Karpas-422 (cell line): Measurements from ENCODE around the gene PLAC1. TPM values are rescaled to one million over a fixed set of nuclear protein-coding genes. Genes with fewer than 3 reads are reported as not detected.

Experiments used
- DNase-seq: peaks from one replicate; pipeline ENCODE4 v3.0.0-alpha.2; 2015
- H2AFZ ChIP-seq: fragments of 200-600 bp; sonication (generic); 2 replicates; pipeline ENCODE4 v1.6.1; 2014; ENCODE audit warnings: antibody characterized with exemption, low read length, mixed read lengths
- H3K27ac ChIP-seq: fragments of 200-600 bp; sonication (generic); 2 replicates; pipeline ENCODE4 v1.5.1; 2014; ENCODE audit warnings: mild to moderate bottlenecking, low read length, moderate library complexity
- H3K27me3 ChIP-seq: fragments of 200-600 bp; sonication (generic); 2 replicates; pipeline ENCODE4 v1.6.1; 2014; ENCODE audit warnings: low read length, mixed read lengths
- H3K36me3 ChIP-seq: fragments of 200-600 bp; sonication (generic); 2 replicates; pipeline ENCODE4 v1.6.1; 2014; ENCODE audit warnings: low read length, mixed read lengths; ENCODE audit not compliant: insufficient read depth
- H3K4me1 ChIP-seq: fragments of 200-600 bp; sonication (generic); 2 replicates; pipeline ENCODE4 v1.6.1; 2014; ENCODE audit warnings: mild to moderate bottlenecking, low read length, mixed read lengths
- H3K4me2 ChIP-seq: fragments of 200-600 bp; sonication (generic); 2 replicates; pipeline ENCODE4 v1.6.1; 2014; ENCODE audit warnings: low read length, low read depth, mild to moderate bottlenecking; ENCODE audit not compliant: poor library complexity, severe bottlenecking
- H3K4me3 ChIP-seq: fragments of 200-600 bp; sonication (generic); 2 replicates; pipeline ENCODE4 v1.5.1; 2014; ENCODE audit warnings: mild to moderate bottlenecking, antibody characterized with exemption, low read length, mixed read lengths
- H3K79me2 ChIP-seq: fragments of 200-600 bp; sonication (generic); 2 replicates; pipeline ENCODE4 v1.6.1; 2014; ENCODE audit warnings: mild to moderate bottlenecking, low read length, mixed read lengths
- H3K9ac ChIP-seq: fragments of 200-600 bp; sonication (generic); 2 replicates; pipeline ENCODE4 v1.6.0; 2014; ENCODE audit warnings: low read length
- H3K9me2 ChIP-seq: fragments of 200-600 bp; sonication (generic), shearing (Covaris generic); replicated peaks from 2 replicates; pipeline ENCODE4 v1.6.0; 2014; ENCODE audit warnings: mild to moderate bottlenecking, low read length, moderate library complexity; ENCODE audit not compliant: insufficient read depth
- H3K9me3 ChIP-seq: fragments of 300-700, 200-600 bp; sonication (generic); 2 replicates; pipeline ENCODE4 v1.6.1; 2014; ENCODE audit warnings: low read length, mixed read lengths
- H4K20me1 ChIP-seq: fragments of 200-600 bp; sonication (generic); 2 replicates; pipeline ENCODE4 v1.6.1; 2014; ENCODE audit warnings: mild to moderate bottlenecking, antibody characterized with exemption, low read length, low read depth; ENCODE audit not compliant: insufficient read depth
- total RNA-seq: library from RNA; depleted of rRNA; stranded (reverse); fragments of >200 nt; shearing (Covaris generic); gene quantifications from 2 replicates; pipeline ENCODE4 v1.2.3, GENCODE V29; 2014; ENCODE audit warnings: low replicate concordance

Gene PLAC1
- total RNA-seq, 1 experiment from 2014 or later, result not detected

GRCh38 chrX:134558133-134558532 is 100.1 kb downstream of the PLAC1 start:
- Histone ChIP-seq H3K9me3 (no peaks in the 10 kb centered on the region), H3K4me1 (no peaks in the 10 kb centered on the region), H4K20me1 (no peaks in the 10 kb centered on the region), H3K27me3 (no peaks in the 10 kb centered on the region), H3K4me3 (no peak overlapping the region), H3K79me2 (no peaks in the 10 kb centered on the region), H3K9me2 (no peaks in the 10 kb centered on the region), H3K27ac (no peak overlapping the region), H2AFZ (no peak overlapping the region), H3K4me2 (no peak overlapping the region), H3K9ac (no peak overlapping the region), H3K36me3 (no peaks in the 10 kb centered on the region)
- DNase-seq, result no peak

DNA sequence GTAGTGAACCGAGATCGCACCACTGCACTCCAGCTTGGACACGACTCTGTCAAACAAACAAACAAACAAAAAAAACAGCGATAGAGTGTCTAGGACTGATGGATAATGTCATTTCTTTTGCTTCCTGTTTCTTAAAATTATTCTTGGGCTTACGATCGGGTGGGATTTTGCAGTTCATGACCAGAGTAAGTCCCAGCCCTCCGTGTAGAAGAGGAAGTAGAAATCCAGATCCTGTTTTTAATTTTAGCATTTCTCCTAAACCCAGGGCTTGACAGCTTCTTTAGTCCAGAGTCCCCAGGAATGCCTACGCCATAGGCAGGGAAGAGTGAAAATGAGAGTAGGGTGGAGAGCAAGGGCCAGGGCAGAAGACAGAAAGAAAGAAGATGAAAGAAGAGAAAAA is 104.0 kb downstream of the PLAC1 start:
- H3K4me2 ChIP-seq, result no peak overlapping the region
- H3K27ac ChIP-seq, result no peak overlapping the region
- H3K4me1 ChIP-seq, result peaks cover 7% of the 10 kb centered on the region
- H3K9ac ChIP-seq, result no peak overlapping the region
- H4K20me1 ChIP-seq, result no peaks in the 10 kb centered on the region
- no peaks in the 10 kb centered on the region for H3K36me3 ChIP-seq
- no peaks in the 10 kb centered on the region for H3K9me3 ChIP-seq
- H3K79me2 ChIP-seq, result no peaks in the 10 kb centered on the region
- H2AFZ ChIP-seq, result no peak overlapping the region
- no peaks in the 10 kb centered on the region for H3K9me2 ChIP-seq
- no peaks in the 10 kb centered on the region for H3K27me3 ChIP-seq
- no peak for DNase-seq
- H3K4me3 ChIP-seq, result no peak overlapping the region

DNA sequence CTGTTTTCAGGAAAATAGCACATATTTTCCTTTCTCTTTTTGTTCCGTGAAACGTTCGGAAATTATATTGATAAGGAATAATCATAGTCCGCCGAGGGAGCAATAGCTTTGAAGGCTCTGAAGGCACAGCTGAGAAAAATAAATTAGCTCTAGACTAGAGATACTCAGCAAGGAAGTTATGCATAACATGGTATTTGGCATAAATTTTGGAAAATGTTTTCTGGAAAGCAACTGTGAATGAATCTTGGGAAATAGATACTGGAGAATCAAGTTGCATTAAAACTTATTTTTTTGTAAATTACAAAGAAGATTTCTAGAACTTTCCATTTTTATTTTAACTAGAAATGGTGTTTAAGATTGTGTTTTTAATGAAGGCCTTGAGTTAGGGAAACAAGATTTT is 105.9 kb downstream of the PLAC1 start:
- H3K27ac ChIP-seq, result no peak overlapping the region
- no peak overlapping the region for H3K4me3 ChIP-seq
- H3K9me3 ChIP-seq, result no peaks in the 10 kb centered on the region
- H3K4me1 ChIP-seq, result peaks cover 22% of the 10 kb centered on the region
- no peaks in the 10 kb centered on the region for H3K27me3 ChIP-seq
- H4K20me1 ChIP-seq, result no peaks in the 10 kb centered on the region
- H3K4me2 ChIP-seq, result no peak overlapping the region
- H3K9me2 ChIP-seq, result no peaks in the 10 kb centered on the region
- H2AFZ ChIP-seq, result no peak overlapping the region
- no peaks in the 10 kb centered on the region for H3K36me3 ChIP-seq
- H3K79me2 ChIP-seq, result no peaks in the 10 kb centered on the region
- H3K9ac ChIP-seq, result no peak overlapping the region
- no peak for DNase-seq

- Histone ChIP-seq H3K27ac (no peak overlapping the region), H3K4me2 (no peak overlapping the region), H3K4me1 (peaks cover 22% of the 10 kb centered on the region), H3K36me3 (no peaks in the 10 kb centered on the region), H3K27me3 (no peaks in the 10 kb centered on the region), H4K20me1 (no peaks in the 10 kb centered on the region), H3K9ac (no peak overlapping the region), H2AFZ (no peak overlapping the region), H3K9me2 (no peaks in the 10 kb centered on the region), H3K79me2 (no peaks in the 10 kb centered on the region), H3K4me3 (no peak overlapping the region), H3K9me3 (no peaks in the 10 kb centered on the region)
- DNase-seq, result no peak
Observed at GRCh38 chrX:134551376-134552048, 106.8 kb downstream of the PLAC1 start.

DNA sequence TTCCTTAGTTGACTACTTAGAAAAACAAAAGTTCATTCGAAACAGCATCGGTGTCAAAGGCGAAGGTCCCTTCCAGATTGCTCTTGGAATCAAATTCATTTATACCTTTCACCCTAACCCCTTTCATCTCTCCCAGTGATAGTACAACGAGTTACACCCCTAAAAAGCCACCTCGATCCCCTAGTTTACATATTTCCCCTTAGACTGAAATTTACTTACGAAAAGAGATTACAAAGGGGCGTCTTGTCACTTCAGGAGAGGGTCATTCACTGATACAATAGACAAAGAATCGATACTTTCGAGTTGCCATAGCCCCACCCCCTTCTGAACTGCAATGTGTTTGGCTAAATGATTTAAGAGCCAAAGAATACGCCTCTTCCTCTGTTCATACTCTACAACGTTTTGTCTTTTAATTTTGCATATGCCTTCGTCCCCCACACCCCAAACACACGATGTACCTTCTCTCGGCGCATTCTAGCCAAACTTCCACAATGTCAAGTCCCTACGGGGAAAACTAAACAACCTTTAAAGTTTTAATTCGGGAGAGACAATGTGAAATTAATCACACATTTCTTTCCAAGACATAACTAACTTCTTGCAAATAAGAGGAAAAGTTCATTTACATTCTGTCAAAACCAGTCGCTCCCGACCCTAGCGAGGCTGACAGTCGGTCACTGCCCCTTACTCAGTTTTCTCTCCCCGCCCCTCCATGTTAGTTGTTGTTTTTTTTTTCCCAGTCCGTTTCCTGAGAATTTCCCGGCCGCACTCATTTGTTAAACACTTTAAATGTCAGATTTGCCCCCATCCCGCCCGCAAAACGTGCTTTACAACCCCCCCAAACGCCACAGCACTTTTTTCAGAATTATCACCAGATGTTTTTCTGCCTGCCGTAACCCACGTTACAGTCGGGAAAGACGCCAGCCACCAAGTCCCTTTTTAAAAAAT is 109.7 kb downstream of the PLAC1 start:
- peak overlapping the region; percentile 51 for H2AFZ ChIP-seq
- H3K9ac ChIP-seq, result peak overlapping the region; percentile 65
- no peaks in the 10 kb centered on the region for H3K27me3 ChIP-seq
- H3K9me2 ChIP-seq, result no peaks in the 10 kb centered on the region
- H3K4me2 ChIP-seq, result peak overlapping the region; percentile 72
- no peaks in the 10 kb centered on the region for H3K36me3 ChIP-seq
- H3K9me3 ChIP-seq, result no peaks in the 10 kb centered on the region
- H3K4me3 ChIP-seq, result peak overlapping the region; percentile 68
- H3K27ac ChIP-seq, result no peak overlapping the region
- H3K4me1 ChIP-seq, result peaks cover 22% of the 10 kb centered on the region
- H4K20me1 ChIP-seq, result no peaks in the 10 kb centered on the region
- peak; percentile 46 for DNase-seq
- no peaks in the 10 kb centered on the region for H3K79me2 ChIP-seq

GRCh38 chrX:134547047-134547679 is 111.1 kb downstream of the PLAC1 start:
- no peak overlapping the region for H2AFZ ChIP-seq
- H3K4me3 ChIP-seq, result no peak overlapping the region
- H3K4me2 ChIP-seq, result no peak overlapping the region
- H3K79me2 ChIP-seq, result no peaks in the 10 kb centered on the region
- no peaks in the 10 kb centered on the region for H3K9me2 ChIP-seq
- H3K9ac ChIP-seq, result no peak overlapping the region
- H3K36me3 ChIP-seq, result no peaks in the 10 kb centered on the region
- no peak for DNase-seq
- H3K27me3 ChIP-seq, result no peaks in the 10 kb centered on the region
- no peaks in the 10 kb centered on the region for H4K20me1 ChIP-seq
- no peaks in the 10 kb centered on the region for H3K9me3 ChIP-seq
- H3K4me1 ChIP-seq, result peaks cover 32% of the 10 kb centered on the region
- no peak overlapping the region for H3K27ac ChIP-seq

DNA sequence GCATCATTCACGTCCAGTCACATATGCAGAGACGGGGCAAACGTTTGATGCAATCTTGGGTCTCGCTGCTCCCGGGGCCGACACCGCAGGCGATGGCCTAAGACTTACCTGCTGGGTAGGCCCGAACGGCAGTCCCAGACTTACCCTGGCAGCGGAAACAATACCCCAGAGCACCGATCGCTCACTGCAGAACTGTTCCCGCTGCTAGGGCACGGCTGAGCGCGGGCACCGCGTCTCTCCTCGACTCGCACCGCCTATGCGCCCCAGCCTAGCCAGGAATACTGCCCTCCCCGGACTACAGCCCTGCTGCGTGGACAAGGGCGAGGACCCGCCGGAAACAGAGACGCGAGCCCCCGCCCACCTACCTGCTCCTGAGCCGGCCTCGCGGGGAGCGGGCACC is 112.1 kb downstream of the PLAC1 start:
- H3K9me2 ChIP-seq, result no peaks in the 10 kb centered on the region
- no peak overlapping the region for H3K4me3 ChIP-seq
- H4K20me1 ChIP-seq, result no peaks in the 10 kb centered on the region
- no peak for DNase-seq
- no peaks in the 10 kb centered on the region for H3K27me3 ChIP-seq
- no peak overlapping the region for H3K9ac ChIP-seq
- H3K36me3 ChIP-seq, result no peaks in the 10 kb centered on the region
- H3K4me2 ChIP-seq, result no peak overlapping the region
- peaks cover 32% of the 10 kb centered on the region for H3K4me1 ChIP-seq
- H2AFZ ChIP-seq, result no peak overlapping the region
- no peaks in the 10 kb centered on the region for H3K79me2 ChIP-seq
- no peaks in the 10 kb centered on the region for H3K9me3 ChIP-seq
- no peak overlapping the region for H3K27ac ChIP-seq

- H3K4me2 ChIP-seq, result no peak overlapping the region
- no peaks in the 10 kb centered on the region for H3K79me2 ChIP-seq
- H3K9ac ChIP-seq, result no peak overlapping the region
- H3K27me3 ChIP-seq, result no peaks in the 10 kb centered on the region
- H3K27ac ChIP-seq, result no peak overlapping the region
- no peaks in the 10 kb centered on the region for H3K9me2 ChIP-seq
- H3K36me3 ChIP-seq, result no peaks in the 10 kb centered on the region
- no peak for DNase-seq
- no peaks in the 10 kb centered on the region for H3K9me3 ChIP-seq
- H3K4me1 ChIP-seq, result peaks cover 32% of the 10 kb centered on the region
- no peaks in the 10 kb centered on the region for H4K20me1 ChIP-seq
- H2AFZ ChIP-seq, result no peak overlapping the region
- no peak overlapping the region for H3K4me3 ChIP-seq
Observed at GRCh38 chrX:134545510-134545909, 112.8 kb downstream of the PLAC1 start.
